ENCODE measurements around the gene CDC14A. TPM values are rescaled to one million over a fixed set of nuclear protein-coding genes. Genes with fewer than 3 reads are reported as not detected.
A peak's percentile ranks its signal among the peaks of the same experiment; 100 is the strongest.

Gene CDC14A
- total RNA-seq, 1 donor from 2014 or later, result 0.79 TPM

GRCh38 chr1:100413035-100413434 lies 60.7 kb downstream of the CDC14A start:
- DNase-seq (ENCODE audit: low read depth), result no peak
- no peak overlapping the region for H3K4me3 ChIP-seq (ENCODE audit: low read depth, low read length)
- no peaks in the 10 kb centered on the region for H3K27me3 ChIP-seq (ENCODE audit: control insufficient read depth, insufficient read depth, low read length)
- H3K36me3 ChIP-seq (ENCODE audit: control insufficient read depth, insufficient read depth, low read length), result no peaks in the 10 kb centered on the region
- TF ChIP-seq, protein P1, sequence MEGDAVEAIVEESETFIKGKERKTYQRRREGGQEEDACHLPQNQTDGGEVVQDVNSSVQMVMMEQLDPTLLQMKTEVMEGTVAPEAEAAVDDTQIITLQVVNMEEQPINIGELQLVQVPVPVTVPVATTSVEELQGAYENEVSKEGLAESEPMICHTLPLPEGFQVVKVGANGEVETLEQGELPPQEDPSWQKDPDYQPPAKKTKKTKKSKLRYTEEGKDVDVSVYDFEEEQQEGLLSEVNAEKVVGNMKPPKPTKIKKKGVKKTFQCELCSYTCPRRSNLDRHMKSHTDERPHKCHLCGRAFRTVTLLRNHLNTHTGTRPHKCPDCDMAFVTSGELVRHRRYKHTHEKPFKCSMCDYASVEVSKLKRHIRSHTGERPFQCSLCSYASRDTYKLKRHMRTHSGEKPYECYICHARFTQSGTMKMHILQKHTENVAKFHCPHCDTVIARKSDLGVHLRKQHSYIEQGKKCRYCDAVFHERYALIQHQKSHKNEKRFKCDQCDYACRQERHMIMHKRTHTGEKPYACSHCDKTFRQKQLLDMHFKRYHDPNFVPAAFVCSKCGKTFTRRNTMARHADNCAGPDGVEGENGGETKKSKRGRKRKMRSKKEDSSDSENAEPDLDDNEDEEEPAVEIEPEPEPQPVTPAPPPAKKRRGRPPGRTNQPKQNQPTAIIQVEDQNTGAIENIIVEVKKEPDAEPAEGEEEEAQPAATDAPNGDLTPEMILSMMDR (IDR thresholded peaks at IDR 0.05; ENCODE audit: insufficient read depth, low read length, severe bottlenecking), result no peak
- FAIRE-seq, result no peak

- FAIRE-seq, result no peak
Measured at GRCh38 chr1:100414693-100415497, 62.6 kb downstream of the CDC14A start.

GRCh38 chr1:100415498-100415778 lies 63.1 kb downstream of the CDC14A start:
- no peak for FAIRE-seq
- Histone ChIP-seq H3K27me3 (ENCODE audit: control insufficient read depth, insufficient read depth, low read length) (no peaks in the 10 kb centered on the region), H3K4me3 (ENCODE audit: low read depth, low read length) (no peak overlapping the region), H3K36me3 (ENCODE audit: control insufficient read depth, insufficient read depth, low read length) (no peaks in the 10 kb centered on the region)
- peak; percentile 70 for DNase-seq (ENCODE audit: low read depth)
- TF ChIP-seq, protein P1 (IDR thresholded peaks at IDR 0.05; ENCODE audit: insufficient read depth, low read length, severe bottlenecking), result no peak

More at GRCh38 chr1:100414693-100415497, 62.6 kb downstream of the CDC14A start:
- TF ChIP-seq, protein P1 (IDR thresholded peaks at IDR 0.05; ENCODE audit: insufficient read depth, low read length, severe bottlenecking), result no peak
- no peaks in the 10 kb centered on the region for H3K36me3 ChIP-seq (ENCODE audit: control insufficient read depth, insufficient read depth, low read length)
- no peak overlapping the region for H3K4me3 ChIP-seq (ENCODE audit: low read depth, low read length)
- no peaks in the 10 kb centered on the region for H3K27me3 ChIP-seq (ENCODE audit: control insufficient read depth, insufficient read depth, low read length)
- DNase-seq (ENCODE audit: low read depth), result peak; percentile 30

DNA sequence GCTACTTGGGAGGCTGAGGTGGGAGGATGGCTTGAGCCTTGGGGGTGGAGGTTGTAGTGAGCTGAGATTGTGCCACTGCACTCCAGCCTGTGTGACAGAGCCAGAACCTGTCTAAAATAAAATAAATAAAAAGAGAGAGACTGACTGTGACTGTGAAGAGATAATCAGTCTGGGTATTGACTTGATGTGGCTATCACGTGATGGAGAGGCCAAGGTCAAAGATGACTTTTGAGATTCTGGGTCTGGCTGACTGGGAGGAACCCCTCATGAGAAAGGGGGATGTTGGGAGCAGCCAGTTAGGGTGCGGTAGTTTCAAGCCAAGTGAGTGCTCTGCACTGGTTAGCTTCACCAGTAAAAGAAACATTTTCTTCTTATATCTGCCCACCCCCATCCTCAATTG lies 66.8 kb downstream of the CDC14A start:
- H3K36me3 ChIP-seq (ENCODE audit: control insufficient read depth, insufficient read depth, low read length), result no peaks in the 10 kb centered on the region
- TF ChIP-seq, protein P1 (IDR thresholded peaks at IDR 0.05; ENCODE audit: insufficient read depth, low read length, severe bottlenecking), result no peak
- H3K27me3 ChIP-seq (ENCODE audit: control insufficient read depth, insufficient read depth, low read length), result no peaks in the 10 kb centered on the region
- no peak for FAIRE-seq
- no peak for DNase-seq (ENCODE audit: low read depth)
- no peak overlapping the region for H3K4me3 ChIP-seq (ENCODE audit: low read depth, low read length)

DNA sequence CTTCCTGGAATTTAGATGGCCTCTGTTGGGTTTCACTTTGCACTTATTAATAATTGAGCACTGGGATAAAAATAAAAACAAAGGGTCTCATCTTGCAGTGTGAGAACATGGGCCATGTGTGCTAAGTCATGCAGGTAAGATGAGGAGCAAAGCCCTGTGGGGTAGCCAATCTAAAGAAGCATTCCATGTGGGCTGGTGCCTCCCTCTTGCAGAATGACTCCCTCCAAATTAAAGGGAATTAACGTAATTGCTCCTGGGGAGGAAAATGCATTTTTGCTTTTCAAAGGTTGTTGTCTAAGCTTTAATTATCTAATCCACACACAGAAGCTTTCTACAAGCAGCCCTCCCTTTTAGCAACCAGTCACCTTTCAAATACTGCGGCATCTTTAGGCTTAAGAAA lies 69.8 kb downstream of the CDC14A start:
- Histone ChIP-seq H3K27me3 (ENCODE audit: control insufficient read depth, insufficient read depth, low read length) (no peaks in the 10 kb centered on the region), H3K36me3 (ENCODE audit: control insufficient read depth, insufficient read depth, low read length) (no peaks in the 10 kb centered on the region), H3K4me3 (ENCODE audit: low read depth, low read length) (no peak overlapping the region)
- FAIRE-seq (no peak), DNase-seq (ENCODE audit: low read depth) (no peak)
- TF ChIP-seq, protein P1 (IDR thresholded peaks at IDR 0.05; ENCODE audit: insufficient read depth, low read length, severe bottlenecking), result no peak
